NCI-H1694 (cell line): ENCODE measurements around the gene RGL2.
A peak's percentile ranks its signal among the peaks of the same experiment; 100 is the strongest.

Source experiments
- DNase-seq: peaks from one replicate; lab custom pipeline; 2025; lab: John Stamatoyannopoulos, UW

Gene RGL2

DNA sequence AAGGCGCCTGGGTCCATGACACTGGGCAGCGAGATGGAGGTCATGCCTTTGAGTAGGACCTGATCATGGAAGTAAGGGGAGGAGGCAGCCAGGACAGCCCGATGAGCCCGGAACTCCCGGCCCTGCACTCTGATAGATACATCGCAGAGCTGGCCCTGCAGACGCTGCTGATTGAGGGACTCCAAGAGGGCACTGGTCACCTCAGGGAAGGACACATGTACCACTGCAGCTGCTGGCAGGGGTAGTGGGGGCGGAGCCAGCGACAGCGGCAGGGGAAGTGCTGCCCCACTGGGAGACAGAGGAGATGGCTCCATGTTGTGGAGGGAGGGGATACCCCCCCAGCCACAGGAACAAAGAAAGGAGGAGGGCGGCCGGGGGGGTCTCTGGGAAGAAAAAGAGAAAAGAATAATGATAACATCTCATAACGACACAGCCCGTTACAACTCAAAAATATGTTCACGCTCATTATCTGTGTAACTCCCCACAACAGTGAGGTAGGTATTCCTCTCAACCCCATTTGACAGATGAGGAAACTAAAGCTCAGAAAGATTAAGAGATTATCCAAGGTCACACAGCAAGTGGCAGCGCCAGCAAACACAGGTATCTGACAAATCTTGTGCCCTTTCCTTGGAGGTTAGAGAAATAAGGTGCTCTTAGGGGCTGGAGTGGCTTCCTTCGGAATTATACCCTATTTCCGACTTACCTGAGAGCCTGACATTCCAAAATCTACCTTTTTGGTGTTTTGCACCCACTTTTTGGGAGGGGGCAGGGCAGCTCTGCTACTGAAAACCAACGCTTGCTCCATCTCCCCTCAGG is 18.1 kb upstream of the RGL2 start:
- no peak for DNase-seq

DNA sequence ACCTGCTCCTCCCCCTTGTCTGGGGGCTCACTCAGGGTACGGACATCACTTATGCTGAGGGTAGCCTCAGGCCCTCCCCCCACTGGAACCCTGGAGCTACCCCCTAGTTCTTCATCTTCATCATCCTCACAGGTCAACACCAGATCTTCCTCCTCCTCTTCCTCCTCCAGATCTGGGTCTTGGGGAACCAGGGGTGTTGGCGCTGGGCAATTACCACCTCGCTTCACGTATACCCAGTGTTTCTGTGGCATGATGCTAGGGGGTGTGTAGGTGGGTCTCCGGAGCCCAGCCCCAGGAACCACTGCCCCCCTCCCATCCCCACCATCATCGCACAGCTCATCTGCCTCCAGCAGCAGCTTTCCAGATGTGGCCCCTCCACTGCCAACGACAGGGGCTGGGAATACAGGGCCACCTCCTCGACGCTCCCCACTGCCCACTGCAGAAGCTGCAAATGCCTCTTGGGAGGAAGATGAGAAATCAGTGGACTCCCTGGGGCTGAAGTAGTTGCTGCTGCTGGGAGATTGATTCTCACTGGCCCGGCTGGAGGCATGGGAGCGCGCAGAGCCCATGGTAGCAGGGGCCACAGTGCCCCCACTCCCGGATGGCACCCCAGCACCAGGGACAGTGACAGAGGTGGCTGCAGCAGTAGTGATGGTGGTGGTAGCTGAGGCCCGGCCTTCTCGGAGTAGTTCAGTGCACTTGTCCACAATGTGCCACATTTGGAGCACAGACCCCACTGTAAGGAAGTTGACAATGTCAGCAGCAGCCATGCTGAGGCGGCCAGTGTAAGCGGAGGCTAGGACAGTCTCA is 17.3 kb upstream of the RGL2 start:
- no peak for DNase-seq

DNA sequence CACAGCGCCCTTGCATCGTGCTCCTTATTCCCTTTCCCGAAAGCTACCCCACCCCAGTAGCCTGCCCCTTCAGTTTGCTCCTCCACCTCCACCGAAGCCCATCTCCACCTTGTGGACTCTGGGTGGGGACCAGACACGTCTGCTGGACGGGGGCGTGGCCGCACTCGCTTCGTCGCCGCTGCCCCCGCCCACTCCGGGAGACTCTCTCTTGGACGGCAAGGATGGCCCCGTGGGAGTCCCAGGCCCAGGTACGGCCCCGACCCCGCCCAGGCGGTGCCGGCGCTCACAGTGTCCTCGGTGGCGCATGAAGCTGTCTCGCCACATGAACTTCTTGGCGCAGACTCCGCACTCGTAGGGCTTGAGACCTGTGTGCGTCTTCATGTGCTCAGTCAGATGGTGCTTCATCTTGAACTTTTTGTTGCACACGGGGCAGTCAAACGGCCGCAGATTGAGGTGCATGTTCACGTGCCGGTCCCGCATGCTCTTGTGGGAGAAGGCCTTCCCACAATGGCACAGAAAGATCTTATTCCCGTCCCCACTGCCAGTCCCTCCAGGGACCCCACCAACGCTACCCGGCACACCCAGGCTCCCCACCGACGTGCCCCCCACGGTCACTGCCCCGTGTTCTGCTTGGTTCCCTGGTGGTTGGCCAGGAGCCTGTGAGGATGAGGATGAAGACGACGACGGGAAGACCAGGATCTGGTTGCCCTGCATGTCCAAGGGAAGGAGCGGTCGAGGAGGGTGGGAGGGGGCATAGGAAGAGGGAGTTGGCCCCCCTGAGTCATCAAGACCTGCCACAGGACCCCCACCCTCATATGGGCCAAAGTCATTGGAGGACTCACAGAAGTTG is 16.4 kb upstream of the RGL2 start:
- DNase-seq: no peak

DNA sequence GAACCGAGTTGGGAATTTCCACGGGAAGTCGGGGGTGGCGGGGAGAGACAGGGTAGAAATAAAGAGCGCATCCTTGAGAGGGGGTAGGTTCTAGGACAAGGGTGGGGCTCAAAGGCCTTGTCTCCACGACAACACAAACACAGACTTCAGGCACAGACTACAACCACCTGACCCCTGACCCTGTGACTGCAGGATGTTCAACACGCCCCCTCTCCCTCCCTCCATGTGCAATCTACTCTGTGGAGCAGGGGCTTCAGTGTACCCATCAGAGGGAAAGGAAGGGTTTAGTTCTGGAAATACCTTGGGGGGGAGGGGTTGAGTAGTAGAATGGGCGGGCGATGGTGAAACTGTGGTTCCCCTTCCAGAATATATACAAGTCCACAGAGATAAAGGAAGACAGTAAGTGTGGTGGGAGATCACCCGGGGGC is 15.8 kb upstream of the RGL2 start:
- no peak for DNase-seq

DNA sequence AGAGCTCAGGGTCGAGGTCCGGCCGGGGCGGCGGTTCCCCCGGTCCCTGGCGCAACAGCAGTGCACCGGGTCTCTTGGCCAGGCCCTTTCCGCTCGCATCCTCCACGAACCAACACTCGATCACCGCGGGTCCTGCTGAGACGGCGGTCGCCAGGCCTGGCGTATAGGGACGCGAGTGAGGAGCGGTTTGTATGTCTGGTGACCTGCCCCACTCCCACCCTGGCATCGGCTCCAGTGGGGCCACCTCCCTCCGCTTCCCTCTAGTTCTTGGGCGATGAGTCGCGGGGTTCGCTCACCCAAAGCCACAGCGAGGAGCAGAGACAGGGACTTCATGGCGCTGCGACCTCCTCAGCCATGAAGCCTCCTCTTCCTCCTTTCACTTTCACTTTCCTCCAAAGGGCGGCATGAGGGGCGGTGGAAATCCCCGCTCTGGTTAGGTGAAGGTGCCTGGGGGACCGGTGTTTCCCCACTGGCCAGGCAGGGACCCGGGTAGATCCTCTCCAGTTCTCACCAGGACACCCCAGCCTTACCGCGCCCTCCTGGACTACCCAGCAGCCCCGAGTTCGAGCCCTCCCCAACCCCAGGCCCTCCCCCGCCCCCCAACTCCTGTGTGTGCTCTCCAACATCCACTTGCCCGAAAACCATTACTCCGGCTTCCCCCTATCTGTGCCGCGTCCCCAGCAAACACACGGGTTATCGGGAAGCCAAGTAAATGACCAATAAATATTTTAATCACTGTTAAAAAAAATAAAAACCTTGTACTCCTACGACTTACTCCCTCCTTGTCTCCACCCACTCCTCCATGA is 15.2 kb upstream of the RGL2 start, which contains the start of gene TAPBP:
Gene TAPBP, minus strand, starts transcription at position 370 of the 806 bp plus-strand sequence. Its CDS starts 37 bp downstream, at position 333.
- DNase-seq: no peak

DNA sequence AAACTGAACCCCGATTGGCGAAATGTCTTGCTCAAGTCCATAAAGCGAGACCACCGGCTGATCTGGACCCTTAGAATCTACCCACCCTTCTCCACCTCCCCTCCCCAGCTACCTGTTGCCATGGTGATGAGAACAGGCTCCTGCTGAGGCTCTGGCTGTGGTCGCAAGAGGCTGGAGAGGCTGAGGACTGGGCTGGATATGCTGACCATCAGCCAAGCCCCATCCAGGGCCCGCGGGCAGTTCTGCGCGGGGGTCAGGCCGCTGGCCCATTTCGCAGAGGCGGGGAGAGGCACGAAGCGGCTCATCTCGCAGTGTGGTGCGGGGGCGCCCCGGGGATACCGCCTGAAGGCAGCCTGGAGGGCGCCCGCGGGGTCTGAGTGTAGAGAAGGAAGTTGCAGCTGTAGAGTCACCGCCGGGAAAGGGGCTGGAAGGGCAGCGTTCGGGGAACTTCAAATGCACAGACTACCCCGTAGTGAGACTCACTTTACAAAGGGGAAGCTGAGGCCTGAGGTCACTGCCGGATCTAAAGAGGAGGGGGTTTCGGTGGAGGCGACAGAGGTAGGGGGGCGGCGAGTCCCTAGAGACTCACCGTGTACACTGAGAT is 14.5 kb upstream of the RGL2 start:
- DNase-seq: no peak

DNA sequence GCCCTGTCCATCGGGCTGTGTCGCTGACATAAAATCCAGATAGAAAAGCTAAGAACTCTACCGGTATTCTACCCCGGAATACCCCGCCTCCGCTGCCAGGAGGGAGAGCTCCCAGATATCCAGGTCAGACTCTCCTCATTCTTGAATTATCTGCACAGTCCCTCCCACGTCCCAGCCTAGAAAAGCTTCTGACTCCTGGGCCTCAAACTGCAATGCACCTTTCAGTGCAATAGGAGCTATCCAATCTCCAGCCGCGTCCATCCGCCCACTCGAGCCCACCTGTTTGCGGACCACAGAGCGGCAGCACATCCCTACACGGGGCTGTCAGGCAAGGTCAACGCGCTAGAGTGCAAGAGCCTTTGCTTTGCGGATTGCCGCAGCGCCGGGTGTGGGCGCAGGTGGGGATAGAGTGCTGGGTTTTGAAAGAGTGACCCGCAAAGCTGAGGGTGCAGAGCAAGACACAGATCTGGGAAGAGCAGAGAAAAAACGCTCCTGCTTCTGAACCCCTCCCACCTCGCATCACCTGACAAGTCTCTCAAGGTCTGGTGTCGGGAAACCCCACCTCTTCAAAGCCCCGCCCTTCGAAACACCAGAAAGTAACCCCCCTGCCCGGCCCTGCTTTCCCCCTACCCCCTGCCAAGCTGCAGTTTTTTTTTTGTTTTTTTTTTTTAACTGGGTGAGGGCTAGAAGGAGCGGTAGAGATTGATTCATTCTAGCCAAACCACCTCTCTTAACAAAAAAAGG is 13.8 kb upstream of the RGL2 start:
- DNase-seq: peak; percentile 14

DNA sequence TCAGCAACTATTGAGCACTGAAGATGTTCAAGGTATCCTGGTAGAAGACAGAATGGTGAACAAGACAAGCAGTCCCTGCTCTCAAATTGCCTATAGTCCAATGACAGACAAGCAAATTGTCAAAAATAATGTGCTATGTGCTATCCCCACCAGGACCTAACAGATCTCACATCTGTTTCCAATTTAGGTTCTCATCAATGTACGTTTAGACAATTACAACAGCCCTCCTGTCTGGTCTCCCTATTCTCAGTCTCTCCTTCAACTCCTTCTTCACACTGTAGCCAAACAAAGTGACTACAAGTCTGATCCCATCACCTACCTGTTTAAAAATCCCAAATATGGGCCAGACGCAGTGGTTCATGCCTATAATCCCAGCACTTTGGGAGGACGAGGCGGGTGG is 7.6 kb upstream of the RGL2 start:
- DNase-seq: no peak

DNA sequence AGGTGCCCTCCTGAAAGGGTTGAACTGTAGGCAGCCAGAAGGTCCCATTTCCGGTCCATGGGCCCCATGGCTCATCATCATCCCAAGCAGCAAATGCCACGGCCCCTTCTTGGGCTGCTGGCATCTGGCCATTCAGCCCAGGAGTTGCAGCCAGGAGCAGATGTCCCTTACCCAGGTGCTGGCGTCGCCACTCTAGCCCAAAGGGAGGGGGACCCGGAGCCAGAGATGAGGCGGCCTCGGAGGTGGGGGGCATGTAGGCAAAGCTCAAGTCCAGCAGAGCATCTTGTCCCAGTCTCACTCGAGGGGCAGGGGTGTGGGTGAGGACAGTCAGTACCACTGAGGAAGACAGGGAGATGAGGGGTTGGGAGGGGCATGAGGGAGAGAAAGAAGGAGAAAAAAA is 6.3 kb upstream of the RGL2 start:
- no peak for DNase-seq

DNA sequence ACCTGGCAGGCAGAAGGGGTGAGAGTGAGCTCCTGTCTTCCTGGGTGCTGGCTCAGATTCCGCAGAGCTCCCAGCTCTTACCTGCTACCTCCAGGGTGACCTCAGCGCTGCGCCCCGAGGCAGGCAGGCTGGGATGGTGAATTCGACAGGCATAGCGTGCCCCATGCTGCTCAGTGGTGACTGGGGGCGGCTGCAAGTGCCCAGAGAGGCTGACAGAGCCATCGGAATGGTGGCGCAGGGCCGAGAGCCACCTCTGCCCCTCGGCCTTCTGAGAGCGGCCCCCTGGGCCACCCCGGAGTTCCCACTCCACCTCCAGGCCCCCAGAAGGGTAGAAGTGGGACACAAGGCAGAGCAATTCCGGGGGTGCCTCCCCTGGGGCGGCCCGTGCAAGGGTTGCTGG is 5.5 kb upstream of the RGL2 start:
- no peak for DNase-seq

DNA sequence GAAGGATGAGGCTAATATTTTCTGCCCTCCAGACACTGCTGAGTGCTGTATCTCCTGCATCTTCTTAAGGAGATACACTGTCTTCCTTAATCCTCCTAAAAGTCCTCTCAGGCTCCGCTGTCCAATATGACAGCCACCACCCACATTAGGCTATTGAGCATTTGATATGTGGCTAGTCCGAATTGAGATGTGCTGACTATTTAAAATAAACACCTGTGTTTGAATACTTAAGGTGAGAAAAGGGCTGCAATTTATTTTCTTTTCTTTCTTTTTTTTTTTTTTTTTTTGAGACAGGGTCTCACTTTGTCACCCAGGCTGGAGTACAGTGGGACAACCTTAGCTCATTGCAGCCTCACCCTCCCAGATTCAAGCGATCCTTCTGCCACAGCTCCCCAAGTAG is 3.1 kb upstream of the RGL2 start:
- DNase-seq: no peak

DNA sequence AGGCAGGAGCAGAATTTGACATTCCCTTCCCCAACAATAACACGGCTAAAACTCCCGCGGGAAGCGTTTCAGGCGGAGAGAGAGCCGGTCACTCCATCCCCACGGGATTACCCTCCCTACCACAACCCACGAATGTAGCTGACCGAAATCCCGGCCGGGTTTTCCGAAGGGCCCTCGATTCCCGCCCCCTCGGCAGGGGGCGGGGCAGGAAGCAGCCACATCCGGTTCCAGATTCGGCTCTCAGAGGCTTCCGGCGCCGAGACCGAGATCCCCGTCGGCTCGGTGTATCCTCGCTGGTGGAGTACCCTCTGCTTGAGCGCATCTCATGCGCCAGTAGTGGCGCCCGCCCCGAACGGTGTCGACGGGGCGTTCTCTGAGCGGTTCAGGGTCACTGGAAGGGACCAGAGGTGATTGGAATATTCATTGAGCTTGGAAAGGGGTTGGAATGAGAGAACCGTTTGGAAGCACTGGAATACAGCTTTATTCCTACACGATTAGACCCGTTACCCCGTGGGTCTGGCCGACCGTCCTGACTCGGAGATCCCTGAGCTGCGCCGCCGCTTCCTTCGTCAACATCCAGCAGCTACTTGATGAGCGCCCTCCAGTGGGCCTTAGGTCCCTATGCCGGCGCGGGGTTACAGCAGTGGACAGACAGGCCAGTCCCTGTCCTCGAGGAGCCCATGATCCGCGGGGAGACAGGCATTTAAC is 649 bp upstream of the RGL2 start:
- peak; percentile 75 for DNase-seq

DNA sequence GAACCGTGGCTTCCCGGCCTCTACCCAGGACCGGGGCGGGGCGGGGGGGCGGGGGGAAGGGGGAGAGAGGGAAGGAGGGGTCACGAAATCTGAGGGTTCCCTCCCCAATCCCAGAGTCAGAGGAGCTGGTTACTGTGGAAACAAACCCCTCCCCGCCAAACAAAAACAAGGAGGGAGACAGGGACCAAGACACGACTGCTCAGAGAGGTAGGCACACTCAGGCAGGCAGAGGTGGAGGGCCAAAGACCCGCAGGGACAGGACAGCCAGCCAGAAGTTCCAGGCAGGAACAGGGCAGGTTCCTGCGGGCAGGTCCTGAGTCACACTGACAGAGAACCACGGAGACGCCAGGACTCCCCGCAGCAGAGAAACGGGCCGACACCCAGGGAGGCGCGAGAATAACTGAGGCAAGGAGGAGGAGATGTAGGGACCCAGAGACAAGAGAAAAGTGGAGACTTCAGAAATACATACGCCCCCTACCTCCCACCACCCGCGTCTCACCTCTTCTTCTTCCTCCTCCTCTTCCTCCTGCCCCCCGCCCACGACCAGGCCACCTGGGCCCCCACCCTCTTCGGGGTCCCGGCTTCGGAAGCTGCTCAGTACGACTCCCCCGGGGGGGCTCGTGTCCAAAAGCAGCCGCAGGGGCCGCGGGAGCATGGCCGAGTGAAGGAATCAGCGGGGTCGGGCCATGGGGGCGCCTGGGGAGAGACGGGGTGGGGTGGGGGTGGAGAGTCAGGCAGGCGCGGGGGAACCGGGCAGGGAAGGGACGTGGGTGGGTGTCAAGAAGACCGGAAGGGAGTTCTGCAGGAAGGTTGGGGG is 578 bp downstream of the RGL2 start:
- DNase-seq: no peak

DNA sequence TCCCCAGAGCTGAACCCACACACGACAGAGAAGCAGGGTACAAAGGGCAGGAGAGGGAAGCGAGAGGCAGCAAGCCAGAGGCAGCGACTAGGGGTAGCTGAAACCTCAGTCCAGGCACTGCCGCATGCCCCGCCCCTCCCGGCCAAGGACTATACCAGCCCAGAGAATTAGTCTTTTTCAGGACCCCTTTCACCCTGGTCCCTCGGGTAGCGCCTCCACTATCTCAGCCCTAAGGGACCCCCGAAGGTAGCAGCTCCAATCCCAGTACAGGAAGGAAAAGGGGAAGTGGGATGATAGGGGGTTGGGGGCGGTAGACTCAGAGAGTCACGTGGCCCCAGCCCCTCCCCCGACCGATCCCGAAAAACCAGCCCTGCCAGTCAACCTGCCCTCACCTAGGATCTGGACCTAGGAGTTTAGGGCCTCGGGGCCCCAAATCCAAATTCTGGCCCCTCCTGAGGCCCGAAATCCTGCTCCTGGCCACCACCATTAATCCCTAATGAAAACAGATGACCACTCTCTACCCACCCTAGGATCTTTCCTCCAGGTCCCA is 1.3 kb downstream of the RGL2 start:
- DNase-seq: no peak

DNA sequence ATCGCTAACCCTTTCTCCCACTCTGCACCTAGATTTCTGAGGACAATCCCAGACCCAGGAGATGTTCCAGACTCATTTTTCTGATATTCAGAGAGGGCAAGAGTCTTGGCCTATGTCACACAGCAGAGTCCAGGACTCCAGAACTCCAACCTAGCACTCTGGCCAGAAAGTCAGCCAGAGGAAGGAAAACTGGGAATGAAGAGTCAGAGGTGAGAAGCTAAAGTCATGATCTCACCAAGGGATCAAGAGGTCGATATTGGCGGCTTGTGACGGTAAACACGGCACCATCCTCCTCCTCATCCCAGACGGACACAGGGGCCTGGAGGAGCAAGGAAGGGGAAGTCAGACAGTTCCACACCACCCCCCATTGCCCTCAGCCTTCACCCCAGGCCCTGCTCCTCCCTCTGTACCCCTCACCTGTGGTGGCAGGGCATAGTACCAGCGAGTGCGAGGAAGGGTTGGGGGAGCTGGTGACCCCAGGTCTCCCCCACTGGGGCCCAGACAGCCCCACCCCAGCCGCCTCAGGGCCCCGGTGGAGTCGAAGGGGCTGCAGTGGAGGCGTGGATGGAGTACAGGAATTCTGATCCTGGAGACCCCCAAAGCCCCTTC is 1.8 kb downstream of the RGL2 start:
- no peak for DNase-seq

DNA sequence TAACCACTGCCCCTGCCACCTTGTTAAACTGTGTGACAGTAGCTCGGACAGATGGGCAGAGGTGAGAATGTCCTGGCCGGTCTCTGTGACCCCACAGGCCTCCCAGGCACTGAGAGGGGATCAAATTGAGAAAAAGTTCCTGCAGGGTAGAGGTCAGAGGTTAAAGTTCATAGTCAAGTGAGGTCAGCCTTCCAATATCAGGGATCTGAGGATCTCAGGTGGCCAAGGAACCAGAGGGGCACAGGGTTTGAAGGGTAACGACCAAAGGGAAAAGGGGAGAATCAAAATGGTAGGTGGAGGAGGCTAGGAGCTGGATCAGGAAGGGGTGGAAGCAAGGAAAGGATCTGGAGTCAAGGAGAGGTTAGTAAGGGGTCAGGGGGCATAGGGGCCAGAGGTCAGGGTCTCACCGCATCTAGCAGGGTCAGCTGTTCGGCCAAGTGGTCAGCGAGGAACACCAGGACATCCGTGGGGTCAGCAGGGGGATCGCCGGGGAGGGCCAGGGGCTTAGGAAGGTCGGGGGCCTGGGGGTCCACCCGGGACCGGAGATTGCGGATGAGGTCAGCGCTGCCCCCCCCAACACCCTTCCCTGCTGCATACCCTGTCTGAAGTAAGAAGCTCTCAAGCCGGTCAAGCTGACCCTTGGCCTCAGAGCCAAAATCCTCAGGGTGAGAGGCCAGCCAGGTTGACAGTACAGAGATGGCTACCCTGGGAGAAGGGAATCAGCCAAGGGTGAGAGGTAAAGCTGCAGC is 2.9 kb downstream of the RGL2 start:
- no peak for DNase-seq

DNA sequence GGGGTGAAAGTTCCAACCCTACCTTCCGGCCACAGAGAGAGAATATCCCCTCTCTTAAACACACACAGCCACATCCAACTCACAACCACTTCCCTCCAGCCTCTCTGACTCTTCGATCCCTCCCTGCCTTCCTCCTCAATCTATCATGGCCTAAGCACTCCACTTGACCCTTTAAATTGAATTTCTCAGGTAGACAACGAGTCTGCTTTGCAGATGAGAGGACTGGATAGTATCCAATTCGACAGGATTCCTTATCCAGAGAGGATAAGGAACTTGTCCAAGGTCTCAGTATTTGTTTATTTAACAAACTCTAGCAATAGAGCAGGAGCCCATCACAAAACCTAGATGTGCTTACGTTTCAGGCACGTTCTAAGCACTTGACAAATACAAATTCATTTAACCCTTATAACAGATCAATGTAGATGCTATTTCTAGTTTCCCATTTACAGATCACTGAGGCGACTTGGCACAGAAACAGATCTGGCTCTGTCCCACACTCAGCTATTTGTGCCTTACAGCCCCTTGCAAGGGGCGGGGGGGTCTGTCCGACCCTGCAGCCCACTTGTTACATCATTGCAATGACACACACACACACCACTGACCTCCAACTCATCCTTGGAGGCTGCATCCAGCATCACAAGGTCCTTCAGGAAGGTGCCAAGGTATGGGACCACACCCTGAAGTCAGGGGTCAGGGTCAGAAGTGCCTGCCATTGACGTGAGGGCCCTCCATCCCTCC is 4.5 kb downstream of the RGL2 start:
- DNase-seq: no peak
